Gastroesophageal sphincter (tissue), 4 donors: Measurements from ENCODE around the gene WNT5B. TPM values are rescaled to one million over a fixed set of nuclear protein-coding genes. Genes with fewer than 3 reads are reported as not detected.

Source experiments
- ATAC-seq: fragments of 150-250 bp; one replicate; pipeline ENCODE4 v1.9.1; 2016; ENCODE audit warnings: mild to moderate bottlenecking, moderate library complexity
- H3K27ac ChIP-seq, 4 donors: fragments of 200-600 bp; sonication (generic) in 3 of 4; 1 replicate in 3 of 4; 2 replicates in 1 of 4; pipeline ENCODE4 v1.5.1; 2016 to 2019
- H3K27me3 ChIP-seq: fragments of 200-600 bp; sonication (generic); one replicate; pipeline ENCODE4 v1.5.1; 2019
- H3K36me3 ChIP-seq, 2 donors: fragments of 200-600 bp; sonication (generic); one replicate each; pipeline ENCODE4 v1.5.1; 2019; ENCODE audit warnings: control low read depth in 1 of 2
- H3K4me1 ChIP-seq, 3 donors: fragments of 200-600 bp; sonication (generic); 1 replicate in 2 of 3; 2 replicates in 1 of 3; pipeline ENCODE4 v1.5.1; 2016 to 2019; ENCODE audit warnings: control low read depth in 2 of 3
- H3K4me3 ChIP-seq, 2 donors: fragments of 200-600 bp; sonication (generic); one replicate each; pipeline ENCODE4 v1.5.1; 2019; ENCODE audit warnings: mild to moderate bottlenecking in 1 of 2, moderate library complexity in 1 of 2
- H3K9me3 ChIP-seq, 3 donors: fragments of 200-600 bp; sonication (generic); one replicate each; pipeline ENCODE4 v1.5.1; 2017 to 2019; ENCODE audit warnings: control low read depth in 2 of 3
- EP300 ChIP-seq: sonication (generic); formaldehyde crosslinking; IDR thresholded peaks from one replicate; pipeline ENCODE4 v1.6.1; 2017; ENCODE audit warnings: antibody characterized with exemption, mild to moderate bottlenecking
- POLR2A ChIP-seq, 2 donors: fragments of 450-650 bp; IDR thresholded peaks; one replicate each; pipeline ENCODE4 v1.6.1; 2017; ENCODE audit warnings: antibody characterized with exemption in 2 of 2, mild to moderate bottlenecking in 2 of 2, moderate library complexity in 1 of 2
- POLR2AphosphoS5 ChIP-seq: sonication (generic); formaldehyde crosslinking; IDR thresholded peaks from one replicate; pipeline ENCODE4 v1.6.1; 2017; ENCODE audit warnings: antibody characterized with exemption
- whole genome bisulfite sequencing, 2 donors: methylation state at CpG; one replicate each; pipeline ENCODE4 v1.1.5; 2018; ENCODE audit warnings: low coverage in 1 of 2; 5-methylcytosine and 5-hydroxymethylcytosine counted together
- total RNA-seq, 4 donors: library from RNA; depleted of rRNA; stranded (reverse); fragments of >200 nt; gene quantifications; one replicate each; pipeline ENCODE4 v1.1.0, GENCODE V29; 2016
- TF ChIP-seq, protein P1 (sequence below), 4 experiments: fragments of 200-600 bp in 2 of 4; fragments of 450-650 bp in 2 of 4; sonication (generic) in 1 of 4; IDR thresholded peaks; one replicate each; pipeline ENCODE4 v1.5.1; 2017 to 2019; ENCODE audit warnings: antibody characterized with exemption in 4 of 4, mild to moderate bottlenecking in 2 of 4, moderate library complexity in 2 of 4

The WNT5B gene
- total RNA-seq, 4 donors from 2014 or later = 9.4 to 76.5 (median 26.3) TPM

DNA sequence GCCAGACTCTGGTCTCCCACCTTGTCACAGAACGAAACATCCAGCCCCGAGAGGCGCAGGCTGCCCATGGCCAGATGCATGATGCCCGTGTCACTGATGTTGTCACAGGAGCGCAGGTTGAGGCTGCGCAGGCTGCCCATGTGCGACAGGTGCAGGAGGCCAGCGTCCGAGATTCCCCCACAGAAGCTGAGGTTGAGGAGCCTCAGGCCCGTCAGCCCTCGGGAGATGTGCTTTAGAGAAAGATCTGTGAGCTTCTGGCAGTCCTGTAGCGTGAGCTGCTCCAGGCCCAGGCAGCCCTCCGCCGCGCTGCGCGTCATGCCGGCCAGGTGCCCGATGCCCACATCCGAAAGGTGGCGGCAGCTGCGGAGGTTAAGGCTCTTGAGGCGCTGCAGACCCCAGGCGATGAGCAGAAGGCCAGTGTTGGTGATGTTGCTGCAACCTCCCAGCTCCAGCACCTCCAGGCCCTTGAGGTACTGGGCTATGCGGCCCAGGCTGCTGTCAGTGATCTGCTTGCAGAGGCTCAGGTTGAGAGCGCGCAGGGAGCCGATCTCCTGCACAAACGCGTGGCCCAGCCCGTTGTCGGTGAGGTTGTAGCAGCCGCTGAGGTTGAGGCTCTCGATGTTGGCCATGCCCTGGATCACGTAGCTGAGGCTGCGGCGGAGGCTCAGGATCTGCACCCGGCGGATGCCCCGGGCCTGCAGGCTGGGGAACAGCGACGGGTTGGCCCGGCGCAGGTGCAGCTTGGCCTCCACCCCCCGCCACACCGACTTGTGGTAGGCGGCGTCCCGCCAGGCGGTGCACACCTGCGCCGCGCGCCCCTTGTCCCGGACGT, 35.6 kb upstream of the WNT5B start:
- no peaks in the 10 kb centered on the region for H3K36me3 ChIP-seq
- no peaks in the 10 kb centered on the region for H3K27me3 ChIP-seq
- H3K27ac ChIP-seq = peak overlapping the region; percentile 65 to 98 (median 96)
- WGBS, 2 donors = no CpG with 5 or more reads among the region's 56 CpGs
- ATAC-seq = no peak
- H3K9me3 ChIP-seq = no peaks in the 10 kb centered on the region
- H3K4me1 ChIP-seq = peaks cover 5 to 68% (median 30%) of the 10 kb centered on the region in 3 donors
- peak overlapping the region; percentile 89 to 98 for H3K4me3 ChIP-seq
- no peak for TF ChIP-seq POLR2A (IDR thresholded peaks at IDR 0.05)
- no peak for TF ChIP-seq EP300
- TF ChIP-seq, protein P1, sequence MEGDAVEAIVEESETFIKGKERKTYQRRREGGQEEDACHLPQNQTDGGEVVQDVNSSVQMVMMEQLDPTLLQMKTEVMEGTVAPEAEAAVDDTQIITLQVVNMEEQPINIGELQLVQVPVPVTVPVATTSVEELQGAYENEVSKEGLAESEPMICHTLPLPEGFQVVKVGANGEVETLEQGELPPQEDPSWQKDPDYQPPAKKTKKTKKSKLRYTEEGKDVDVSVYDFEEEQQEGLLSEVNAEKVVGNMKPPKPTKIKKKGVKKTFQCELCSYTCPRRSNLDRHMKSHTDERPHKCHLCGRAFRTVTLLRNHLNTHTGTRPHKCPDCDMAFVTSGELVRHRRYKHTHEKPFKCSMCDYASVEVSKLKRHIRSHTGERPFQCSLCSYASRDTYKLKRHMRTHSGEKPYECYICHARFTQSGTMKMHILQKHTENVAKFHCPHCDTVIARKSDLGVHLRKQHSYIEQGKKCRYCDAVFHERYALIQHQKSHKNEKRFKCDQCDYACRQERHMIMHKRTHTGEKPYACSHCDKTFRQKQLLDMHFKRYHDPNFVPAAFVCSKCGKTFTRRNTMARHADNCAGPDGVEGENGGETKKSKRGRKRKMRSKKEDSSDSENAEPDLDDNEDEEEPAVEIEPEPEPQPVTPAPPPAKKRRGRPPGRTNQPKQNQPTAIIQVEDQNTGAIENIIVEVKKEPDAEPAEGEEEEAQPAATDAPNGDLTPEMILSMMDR (IDR thresholded peaks at IDR 0.05) = no peak
- TF ChIP-seq POLR2AphosphoS5 = no peak

DNA sequence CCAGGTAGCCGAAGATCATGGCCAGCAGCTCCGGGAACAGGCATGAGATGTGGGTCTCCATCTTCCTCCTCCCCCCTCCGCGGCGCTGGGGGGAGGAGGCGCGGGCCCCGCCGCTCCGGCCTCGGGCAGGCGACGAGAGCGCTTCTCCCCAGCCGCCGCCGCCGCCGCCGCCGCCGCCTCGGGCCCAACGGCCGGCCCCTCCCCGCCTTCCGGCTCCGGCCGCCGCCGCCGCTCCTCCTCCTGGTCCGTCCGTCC, 35.1 kb upstream of the WNT5B start:
- no CpG with 5 or more reads among the region's 34 CpGs for WGBS, 2 donors
- Histone ChIP-seq H3K4me1 (peaks cover 3 to 63% (median 27%) of the 10 kb centered on the region in 3 donors), H3K4me3 (peak overlapping the region; percentile 89 to 98), H3K27ac (peak overlapping the region; percentile 65 to 98 (median 96)), H3K9me3 (no peaks in the 10 kb centered on the region), H3K27me3 (no peaks in the 10 kb centered on the region), H3K36me3 (no peaks in the 10 kb centered on the region)
- TF ChIP-seq POLR2A (IDR thresholded peaks at IDR 0.05) (peak; percentile 32 to 41), POLR2AphosphoS5 (no peak)
- ATAC-seq = no peak

DNA sequence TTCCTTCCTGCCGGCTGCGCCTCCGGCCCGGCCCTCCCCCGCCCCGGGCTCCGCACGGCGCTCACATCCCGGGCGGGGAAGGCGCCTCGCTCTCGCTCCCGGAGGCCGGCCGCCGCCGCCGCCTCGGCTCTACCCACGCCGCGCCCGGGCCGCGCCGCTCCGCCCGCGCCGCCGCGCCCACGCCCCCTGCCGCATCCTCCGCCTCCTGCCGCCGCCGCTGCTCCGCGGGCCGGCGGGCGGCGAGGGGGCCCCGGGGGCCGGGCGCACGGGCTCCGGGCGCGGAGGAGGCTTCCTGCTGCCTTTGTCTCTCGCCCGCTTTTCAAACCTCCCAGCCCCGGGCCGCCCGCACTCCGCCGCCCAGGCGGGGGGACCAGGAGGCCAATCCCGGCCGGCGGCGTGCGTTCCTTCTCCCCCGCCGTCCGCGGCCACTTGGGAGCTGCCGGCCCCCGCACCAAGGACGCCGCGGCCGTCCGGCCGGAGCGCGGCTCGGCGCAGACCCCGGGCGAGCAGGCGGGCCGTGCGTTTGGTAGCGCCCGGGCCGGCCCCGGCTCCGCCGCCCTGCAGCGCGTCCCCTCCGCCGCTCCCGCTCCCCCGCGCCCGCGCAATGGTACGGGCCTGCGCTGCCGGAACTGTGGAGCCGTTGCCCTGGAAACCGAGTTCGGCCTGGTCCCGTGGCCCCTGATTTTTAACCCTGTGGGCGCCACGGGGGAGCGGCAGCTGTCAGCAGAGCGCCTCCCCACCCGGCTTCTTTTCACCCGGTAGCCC, 34.6 kb upstream of the WNT5B start, which contains the start of gene FBXL14:
TSS of gene FBXL14 (minus strand) at position 321 of the 765 bp plus-strand sequence. CDS start 515 bp downstream, outside the sequence.
- no peaks in the 10 kb centered on the region for H3K36me3 ChIP-seq
- ATAC-seq = peak; percentile 87
- H3K27ac ChIP-seq = peak within 1 kb of the TSS; percentile 76 to 98 (median 96)
- peaks cover 3 to 58% (median 27%) of the 10 kb centered on the region in 3 donors for H3K4me1 ChIP-seq
- 0% methylated on average over 6 of the region's 115 CpGs; no CpG with 5 or more reads in 1 of the 2 donors for WGBS, 2 donors
- H3K9me3 ChIP-seq = no peaks in the 10 kb centered on the region
- TF ChIP-seq POLR2AphosphoS5 (peak; percentile 21), EP300 (no peak), POLR2A (IDR thresholded peaks at IDR 0.05) (peak; percentile 30 to 57)
- TF ChIP-seq, protein P1 (IDR thresholded peaks at IDR 0.05) = no peak
- no peaks in the 10 kb centered on the region for H3K27me3 ChIP-seq
- peak within 1 kb of the TSS; percentile 89 to 98 for H3K4me3 ChIP-seq

DNA sequence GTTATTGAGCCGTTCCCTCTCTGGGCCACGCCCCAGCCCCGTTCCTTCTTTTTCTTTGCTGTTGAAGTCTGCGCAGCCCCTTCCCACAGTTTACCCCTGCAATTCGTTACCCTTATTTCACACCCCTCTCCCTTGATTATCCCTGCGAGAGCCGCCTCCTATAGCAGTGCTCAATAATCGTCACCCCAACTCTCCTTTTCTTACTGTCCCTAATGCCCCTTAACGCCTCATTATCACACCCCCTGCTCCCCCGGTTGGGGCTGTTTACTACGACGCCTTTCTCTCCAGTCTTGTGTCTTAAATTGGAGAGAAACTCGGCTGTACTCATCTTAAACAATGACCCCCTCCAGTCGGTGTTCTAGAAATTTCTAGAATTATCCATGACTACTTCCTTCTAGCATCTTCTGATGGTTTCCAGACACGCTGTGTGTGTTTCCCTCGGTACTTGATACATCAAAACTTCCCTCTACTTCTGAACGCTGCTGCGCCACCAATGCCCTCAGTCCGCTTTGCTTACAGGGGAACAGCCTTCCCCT, 33.9 kb upstream of the WNT5B start:
- peaks cover 3 to 51% (median 21%) of the 10 kb centered on the region in 3 donors for H3K4me1 ChIP-seq
- no peaks in the 10 kb centered on the region for H3K9me3 ChIP-seq
- no peaks in the 10 kb centered on the region for H3K36me3 ChIP-seq
- peak overlapping the region; percentile 76 to 98 (median 96) for H3K27ac ChIP-seq
- TF ChIP-seq EP300 = no peak
- TF ChIP-seq, protein P1 (IDR thresholded peaks at IDR 0.05) = no peak
- no peak for TF ChIP-seq POLR2A (IDR thresholded peaks at IDR 0.05)
- TF ChIP-seq POLR2AphosphoS5 = no peak
- WGBS, 2 donors = 5% methylated on average over 11 to 18 of the region's 19 CpGs
- H3K4me3 ChIP-seq = peak overlapping the region; percentile 89 to 98
- H3K27me3 ChIP-seq = no peaks in the 10 kb centered on the region
- no peak for ATAC-seq

DNA sequence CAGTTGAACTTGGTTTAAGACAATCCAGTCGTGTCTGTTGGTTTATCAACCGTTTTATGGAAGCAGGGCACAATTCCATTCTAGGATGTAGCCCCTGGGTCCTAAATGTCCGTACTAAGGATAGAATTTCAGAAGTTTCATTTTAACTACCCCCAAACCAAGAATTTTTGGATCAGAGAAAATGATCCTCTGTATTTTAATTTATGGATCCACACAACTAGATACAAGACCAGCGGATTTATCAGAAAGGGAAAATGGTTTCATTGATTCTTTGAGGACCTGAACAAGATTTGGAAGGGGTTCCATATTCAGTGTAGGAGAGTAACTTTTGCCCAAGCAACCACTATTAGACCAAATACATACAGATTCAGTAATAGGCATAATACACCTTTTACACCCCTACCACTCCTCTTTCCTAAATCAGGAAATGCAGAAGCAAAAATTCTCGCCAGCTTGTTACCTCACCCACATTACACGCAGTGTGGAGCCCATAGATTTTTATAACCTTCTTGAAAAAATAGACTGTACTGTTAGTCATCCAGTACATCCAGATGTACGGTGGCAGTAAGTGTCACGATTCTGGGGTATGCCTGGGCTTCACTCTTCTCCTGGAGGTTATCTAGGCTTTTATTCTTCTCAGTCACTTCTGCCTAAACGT, 33.2 kb upstream of the WNT5B start:
- TF ChIP-seq POLR2AphosphoS5 = no peak
- no peak for TF ChIP-seq EP300
- no peak for TF ChIP-seq POLR2A (IDR thresholded peaks at IDR 0.05)
- TF ChIP-seq, protein P1 (IDR thresholded peaks at IDR 0.05) = no peak
- 63 to 64% methylated on average over 8 to 9 of the region's 9 CpGs for WGBS, 2 donors
- H3K36me3 ChIP-seq = no peaks in the 10 kb centered on the region
- H3K27ac ChIP-seq = peak overlapping the region; percentile 76 to 98 (median 96)
- H3K27me3 ChIP-seq = no peaks in the 10 kb centered on the region
- peak overlapping the region in 1 of 2 donors; percentile 89 for H3K4me3 ChIP-seq
- no peak for ATAC-seq
- H3K4me1 ChIP-seq = peaks cover 3 to 44% (median 15%) of the 10 kb centered on the region in 3 donors
- H3K9me3 ChIP-seq = no peaks in the 10 kb centered on the region
